Measurements from ENCODE around the gene ARID1A. TPM values are rescaled to one million over a fixed set of nuclear protein-coding genes. Genes with fewer than 3 reads are reported as not detected.

The ARID1A gene
- total and polyA plus RNA-seq, 4 donors = 12.2 to 31.9 (median 20.2) TPM

GRCh38 chr1:26697978-26698849, 2.4 kb downstream of the ARID1A start (continued):
- TF ChIP-seq, protein P1, sequence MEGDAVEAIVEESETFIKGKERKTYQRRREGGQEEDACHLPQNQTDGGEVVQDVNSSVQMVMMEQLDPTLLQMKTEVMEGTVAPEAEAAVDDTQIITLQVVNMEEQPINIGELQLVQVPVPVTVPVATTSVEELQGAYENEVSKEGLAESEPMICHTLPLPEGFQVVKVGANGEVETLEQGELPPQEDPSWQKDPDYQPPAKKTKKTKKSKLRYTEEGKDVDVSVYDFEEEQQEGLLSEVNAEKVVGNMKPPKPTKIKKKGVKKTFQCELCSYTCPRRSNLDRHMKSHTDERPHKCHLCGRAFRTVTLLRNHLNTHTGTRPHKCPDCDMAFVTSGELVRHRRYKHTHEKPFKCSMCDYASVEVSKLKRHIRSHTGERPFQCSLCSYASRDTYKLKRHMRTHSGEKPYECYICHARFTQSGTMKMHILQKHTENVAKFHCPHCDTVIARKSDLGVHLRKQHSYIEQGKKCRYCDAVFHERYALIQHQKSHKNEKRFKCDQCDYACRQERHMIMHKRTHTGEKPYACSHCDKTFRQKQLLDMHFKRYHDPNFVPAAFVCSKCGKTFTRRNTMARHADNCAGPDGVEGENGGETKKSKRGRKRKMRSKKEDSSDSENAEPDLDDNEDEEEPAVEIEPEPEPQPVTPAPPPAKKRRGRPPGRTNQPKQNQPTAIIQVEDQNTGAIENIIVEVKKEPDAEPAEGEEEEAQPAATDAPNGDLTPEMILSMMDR (IDR thresholded peaks at IDR 0.05; ENCODE audit: low read depth, low read length, missing input control) = no peak
- TF ChIP-seq, protein P2, sequence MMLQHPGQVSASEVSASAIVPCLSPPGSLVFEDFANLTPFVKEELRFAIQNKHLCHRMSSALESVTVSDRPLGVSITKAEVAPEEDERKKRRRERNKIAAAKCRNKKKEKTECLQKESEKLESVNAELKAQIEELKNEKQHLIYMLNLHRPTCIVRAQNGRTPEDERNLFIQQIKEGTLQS (IDR thresholded peaks at IDR 0.05) = no peak
- TF ChIP-seq HNF4G (IDR thresholded peaks at IDR 0.05) (no peak), TAF1 (conservative IDR thresholded peaks at IDR 0.05) (peak; percentile 67), MAX (IDR thresholded peaks at IDR 0.05) (no peak), RAD21 (IDR thresholded peaks at IDR 0.05) (peak; percentile 30 to 45), NR2F2 (IDR thresholded peaks at IDR 0.05) (no peak), RXRA (IDR thresholded peaks at IDR 0.05) (peak; percentile 33 to 48), GABPA (IDR thresholded peaks at IDR 0.05 in 1 of 2, conservative IDR thresholded peaks at IDR 0.05 in 1 of 2) (no peak), HNF4A (conservative IDR thresholded peaks at IDR 0.05) (peak in 1 of 2 donors; percentile 26), JUND (IDR thresholded peaks at IDR 0.05) (peak; percentile 85 to 88)

DNA sequence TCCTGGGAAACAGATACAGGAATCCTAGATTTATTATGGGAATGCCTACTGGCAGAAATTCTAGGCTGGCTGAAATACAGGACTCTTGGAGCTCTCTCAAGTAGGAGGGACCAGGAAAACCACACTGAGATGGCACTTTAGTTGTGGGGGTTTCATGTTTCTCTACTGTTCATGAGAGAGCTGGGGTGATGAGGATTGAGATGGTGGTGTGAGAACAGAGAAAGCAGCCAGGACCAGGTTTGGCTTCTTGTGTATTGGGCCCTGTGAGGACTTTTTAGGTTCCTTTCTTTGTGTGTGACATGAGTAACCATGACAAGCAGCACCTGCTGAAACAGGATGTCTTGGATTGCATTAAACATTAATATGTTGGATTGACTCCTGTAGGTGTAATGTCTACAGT, 4.9 kb downstream of the ARID1A start:
- no peak overlapping the region for H3K9ac ChIP-seq (ENCODE audit: low read depth in 1 of 2, low read length in 2 of 2)
- peak overlapping the region in 1 of 2 donors; percentile 6 for H3K27ac ChIP-seq (ENCODE audit: low read depth in 1 of 2, low read length in 2 of 2)
- peaks cover 12 to 71% (median 56%) of the 10 kb centered on the region in 4 donors for H3K4me1 ChIP-seq (ENCODE audit: control insufficient read depth in 4 of 4, insufficient read depth in 4 of 4, low read length in 3 of 4)
- TF ChIP-seq EGR1 (IDR thresholded peaks at IDR 0.05; ENCODE audit: low read depth in 2 of 2) (no peak), GABPA (IDR thresholded peaks at IDR 0.05 in 1 of 2, conservative IDR thresholded peaks at IDR 0.05 in 1 of 2) (no peak), HNF4G (IDR thresholded peaks at IDR 0.05) (no peak), JUND (IDR thresholded peaks at IDR 0.05) (no peak), HNF4A (conservative IDR thresholded peaks at IDR 0.05) (no peak), FOXA1 (IDR thresholded peaks at IDR 0.05) (no peak), REST (IDR thresholded peaks at IDR 0.05) (no peak), RXRA (IDR thresholded peaks at IDR 0.05) (no peak), MAX (IDR thresholded peaks at IDR 0.05) (no peak), NR2F2 (IDR thresholded peaks at IDR 0.05) (no peak), RAD21 (IDR thresholded peaks at IDR 0.05) (no peak), YY1 (IDR thresholded peaks at IDR 0.05) (no peak)
- TF ChIP-seq, protein P3, sequence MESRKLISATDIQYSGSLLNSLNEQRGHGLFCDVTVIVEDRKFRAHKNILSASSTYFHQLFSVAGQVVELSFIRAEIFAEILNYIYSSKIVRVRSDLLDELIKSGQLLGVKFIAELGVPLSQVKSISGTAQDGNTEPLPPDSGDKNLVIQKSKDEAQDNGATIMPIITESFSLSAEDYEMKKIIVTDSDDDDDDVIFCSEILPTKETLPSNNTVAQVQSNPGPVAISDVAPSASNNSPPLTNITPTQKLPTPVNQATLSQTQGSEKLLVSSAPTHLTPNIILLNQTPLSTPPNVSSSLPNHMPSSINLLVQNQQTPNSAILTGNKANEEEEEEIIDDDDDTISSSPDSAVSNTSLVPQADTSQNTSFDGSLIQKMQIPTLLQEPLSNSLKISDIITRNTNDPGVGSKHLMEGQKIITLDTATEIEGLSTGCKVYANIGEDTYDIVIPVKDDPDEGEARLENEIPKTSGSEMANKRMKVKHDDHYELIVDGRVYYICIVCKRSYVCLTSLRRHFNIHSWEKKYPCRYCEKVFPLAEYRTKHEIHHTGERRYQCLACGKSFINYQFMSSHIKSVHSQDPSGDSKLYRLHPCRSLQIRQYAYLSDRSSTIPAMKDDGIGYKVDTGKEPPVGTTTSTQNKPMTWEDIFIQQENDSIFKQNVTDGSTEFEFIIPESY (IDR thresholded peaks at IDR 0.05) = no peak
- no peak overlapping the region for H3K4me3 ChIP-seq (ENCODE audit: low read depth in 1 of 3, low read length in 3 of 3)
- no peaks in the 10 kb centered on the region for H3K27me3 ChIP-seq (ENCODE audit: control insufficient read depth in 4 of 4, insufficient read depth in 4 of 4, low read length in 3 of 4)
- DNase-seq (ENCODE audit: low spot score) = no peak
- H3K9me3 ChIP-seq (ENCODE audit: control insufficient read depth in 4 of 4, low read length in 3 of 4) = no peaks in the 10 kb centered on the region
- peaks cover 0 to 2% (median 0%) of the 10 kb centered on the region in 4 donors for H3K36me3 ChIP-seq (ENCODE audit: control insufficient read depth in 4 of 4, insufficient read depth in 3 of 4, low read depth in 1 of 4, low read length in 3 of 4)
